Activated CD4-positive, CD25-positive, alpha-beta regulatory T cell treated with anti-CD3 and anti-CD28 coated beads, Interleukin-2, amount 50 U/mL, for 72 hours (primary cell): ENCODE data around the gene RAB3IL1.

ENCODE experiments used
- DNase-seq: peaks from one replicate; pipeline ENCODE4 v3.0.0; 2021

RAB3IL1 gene

GRCh38 chr11:61901397-61901796 lies 16.0 kb downstream of the RAB3IL1 start:
- DNase-seq: no peak

- no peak for DNase-seq
Measured at GRCh38 chr11:61900251-61900650, 17.1 kb downstream of the RAB3IL1 start.

GRCh38 chr11:61899146-61899841 lies 18.1 kb downstream of the RAB3IL1 start:
- peak; percentile 96 for DNase-seq

GRCh38 chr11:61898247-61898582 lies 19.2 kb downstream of the RAB3IL1 start:
- no peak for DNase-seq

- DNase-seq: peak; percentile 84
Measured at GRCh38 chr11:61897387-61898246, 19.7 kb downstream of the RAB3IL1 start.

- DNase-seq: no peak
Measured at GRCh38 chr11:61896665-61897386, 20.5 kb downstream of the RAB3IL1 start.

GRCh38 chr11:61895718-61896059 lies 21.7 kb downstream of the RAB3IL1 start:
- DNase-seq: no peak

- no peak for DNase-seq
Measured at GRCh38 chr11:61895046-61895717, 22.2 kb downstream of the RAB3IL1 start.

GRCh38 chr11:61893981-61894380 lies 23.4 kb downstream of the RAB3IL1 start:
- no peak for DNase-seq

GRCh38 chr11:61892085-61892370 lies 25.3 kb downstream of the RAB3IL1 start:
- DNase-seq: no peak

GRCh38 chr11:61891331-61892084 lies 25.9 kb downstream of the RAB3IL1 start, which contains the start of gene FADS3:
FADS3 (minus strand) TSS chr11:61891545; CDS start chr11:61891381, 164 bp downstream.
- DNase-seq: peak; percentile 48

- DNase-seq: peak; percentile 52
Measured at GRCh38 chr11:61890529-61891330, 26.6 kb downstream of the RAB3IL1 start.

- no peak for DNase-seq
Measured at GRCh38 chr11:61889831-61890230, 27.5 kb downstream of the RAB3IL1 start.

- no peak for DNase-seq
Measured at GRCh38 chr11:61888590-61888989, 28.8 kb downstream of the RAB3IL1 start.

GRCh38 chr11:61887839-61888494 lies 29.4 kb downstream of the RAB3IL1 start:
- DNase-seq: no peak

GRCh38 chr11:61886643-61887042 lies 30.7 kb downstream of the RAB3IL1 start:
- no peak for DNase-seq

- DNase-seq: no peak
Measured at GRCh38 chr11:61885784-61886580, 31.4 kb downstream of the RAB3IL1 start.

- DNase-seq: no peak
Measured at GRCh38 chr11:61885166-61885778, 32.1 kb downstream of the RAB3IL1 start.

- DNase-seq: no peak
Measured at GRCh38 chr11:61883947-61884346, 33.4 kb downstream of the RAB3IL1 start.

- DNase-seq: no peak
Measured at GRCh38 chr11:61883327-61883726, 34.0 kb downstream of the RAB3IL1 start.
